ENCODE measurements around the gene PLA2G4E. TPM values are rescaled to one million over a fixed set of nuclear protein-coding genes. Genes with fewer than 3 reads are reported as not detected.

The PLA2G4E gene
- total RNA-seq, 1 donor from 2014 or later, result not detected

DNA sequence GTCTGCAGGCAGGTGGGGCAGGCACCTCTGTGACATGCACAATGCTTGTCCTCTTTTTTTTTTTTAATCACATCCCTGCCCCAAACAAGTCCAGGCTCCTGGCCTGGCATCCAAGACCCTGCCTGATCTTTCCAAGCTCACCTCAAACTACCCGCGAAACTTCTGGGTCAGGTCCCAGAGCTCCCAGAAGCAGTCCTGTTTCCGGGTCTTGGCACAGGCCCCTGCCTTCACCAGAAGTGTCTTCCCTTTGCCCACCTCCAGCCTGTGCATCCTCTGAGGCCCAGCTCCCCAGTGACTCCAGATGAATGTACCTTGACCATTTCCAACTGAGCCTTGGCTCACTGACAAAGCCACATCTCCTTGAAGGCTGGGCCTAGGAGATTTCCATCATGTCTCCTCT is 23.0 kb downstream of the PLA2G4E start:
- intact Hi-C loops (cut with DNase I), result no loop called here
- no peak for ATAC-seq
- no peak for DNase-seq (ENCODE audit: low spot score)

- intact Hi-C loops (cut with DNase I), result no loop called here
Observed at GRCh38 chr15:41996921-41997592, 23.8 kb downstream of the PLA2G4E start.

GRCh38 chr15:41996376-41996775 is 24.5 kb downstream of the PLA2G4E start:
- no peak for DNase-seq (ENCODE audit: low spot score)
- no peak for ATAC-seq

More at GRCh38 chr15:41996921-41997592, 23.8 kb downstream of the PLA2G4E start:
- ATAC-seq (no peak), DNase-seq (ENCODE audit: low spot score) (no peak)

GRCh38 chr15:41995476-41995855 is 25.4 kb downstream of the PLA2G4E start:
- no peak for ATAC-seq
- DNase-seq (ENCODE audit: low spot score), result no peak
- intact Hi-C loops (cut with DNase I), result no loop called here

More at GRCh38 chr15:41996376-41996775, 24.5 kb downstream of the PLA2G4E start:
- intact Hi-C loops (cut with DNase I), result no loop called here

DNA sequence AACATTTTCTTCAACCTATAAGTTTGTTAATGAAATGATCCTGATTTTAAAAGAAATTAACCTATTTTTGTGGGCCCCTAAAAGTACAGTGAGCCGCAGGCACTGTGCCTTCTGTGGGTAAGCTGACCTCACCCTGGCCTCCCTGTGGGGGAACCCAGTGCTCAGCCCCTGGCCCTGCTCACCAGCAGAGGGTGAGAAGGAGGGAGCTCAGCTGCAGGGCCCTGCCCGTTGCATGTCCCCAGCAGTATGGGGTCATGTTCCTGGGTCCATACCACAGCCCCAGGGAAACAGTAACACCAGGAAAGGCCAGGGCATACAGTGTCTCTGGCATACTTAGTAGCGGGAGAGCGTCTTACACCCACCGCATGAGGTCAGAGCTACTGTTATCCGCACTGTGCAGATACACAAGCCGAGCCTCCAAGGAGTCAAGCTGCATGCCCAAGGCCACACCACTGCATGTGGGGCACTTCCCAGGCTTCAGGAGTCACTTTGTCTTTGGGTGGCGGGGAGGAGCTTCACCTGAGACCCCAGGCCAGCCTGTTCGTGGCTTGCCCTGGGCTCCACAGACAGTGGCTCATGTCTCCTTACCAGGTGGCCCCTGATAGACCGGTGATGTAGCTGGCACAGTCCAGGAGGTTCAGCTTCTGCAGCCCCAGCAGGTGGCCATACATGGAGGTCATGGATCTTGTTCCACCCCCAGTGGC is 25.9 kb downstream of the PLA2G4E start:
- intact Hi-C loops (cut with DNase I), result no loop called here
- DNase-seq (ENCODE audit: low spot score) (no peak), ATAC-seq (no peak)

DNA sequence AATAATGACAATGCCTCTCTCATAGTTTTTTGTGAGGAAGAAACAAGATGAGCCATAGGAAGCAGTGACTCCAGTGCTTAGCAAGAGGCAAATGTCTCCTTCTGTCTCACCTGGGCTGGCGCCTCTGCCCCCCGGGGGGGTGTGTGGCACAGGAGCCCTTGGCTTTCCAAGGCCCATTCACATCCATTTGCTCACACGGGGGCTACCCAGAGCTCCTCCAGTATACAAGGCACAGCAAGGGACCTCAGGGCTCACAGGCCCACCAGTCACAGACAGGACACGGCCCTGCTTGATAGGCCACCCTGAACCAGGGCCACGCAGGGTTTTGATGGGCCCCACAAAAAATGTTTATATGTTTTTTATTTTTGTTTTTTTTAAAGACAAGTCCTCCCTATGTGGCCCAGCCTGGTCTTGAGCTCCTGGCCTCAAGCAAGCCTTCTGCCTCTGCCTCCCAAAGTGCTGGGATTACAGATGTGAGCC is 26.6 kb downstream of the PLA2G4E start:
- no peak for DNase-seq (ENCODE audit: low spot score)
- ATAC-seq, result no peak

DNA sequence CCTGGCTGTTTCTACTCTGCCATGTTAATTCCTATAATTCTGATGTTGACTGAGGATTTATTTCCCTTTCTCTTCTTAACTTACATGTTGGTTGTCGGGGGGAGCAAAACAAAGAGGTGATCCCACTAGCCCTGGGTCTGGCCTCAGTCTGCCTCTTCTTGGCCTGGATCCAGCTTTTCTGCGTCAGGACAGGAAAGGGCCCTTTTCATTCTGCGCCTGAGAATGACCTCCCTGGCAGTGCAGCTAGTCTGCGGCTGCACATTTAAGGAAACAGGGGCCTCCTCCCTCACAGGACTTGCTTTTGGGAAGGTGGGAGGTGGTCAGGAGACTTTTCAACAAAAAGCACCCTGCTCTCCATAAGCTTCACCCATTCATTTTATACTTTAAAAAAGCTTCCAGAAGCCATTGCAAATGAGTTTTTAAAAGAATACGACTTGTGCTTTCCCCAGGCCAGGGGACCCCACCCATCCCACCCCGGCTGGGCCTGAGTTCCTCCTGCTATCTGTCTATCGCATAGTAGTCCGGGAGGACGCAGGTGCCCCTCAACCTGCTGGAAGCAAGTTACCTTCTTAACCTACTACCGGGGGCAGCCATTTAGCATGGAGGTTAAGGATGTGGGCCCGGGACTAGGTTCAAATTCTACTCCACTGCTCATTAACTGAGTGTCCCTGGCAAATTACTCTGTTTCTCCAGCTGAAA is 27.2 kb downstream of the PLA2G4E start:
- intact Hi-C loops (cut with DNase I), result no loop called here
- ATAC-seq (no peak), DNase-seq (ENCODE audit: low spot score) (no peak)

More for the DNA sequence above, 26.6 kb downstream of the PLA2G4E start:
- intact Hi-C loops (cut with DNase I), result no loop called here

DNA sequence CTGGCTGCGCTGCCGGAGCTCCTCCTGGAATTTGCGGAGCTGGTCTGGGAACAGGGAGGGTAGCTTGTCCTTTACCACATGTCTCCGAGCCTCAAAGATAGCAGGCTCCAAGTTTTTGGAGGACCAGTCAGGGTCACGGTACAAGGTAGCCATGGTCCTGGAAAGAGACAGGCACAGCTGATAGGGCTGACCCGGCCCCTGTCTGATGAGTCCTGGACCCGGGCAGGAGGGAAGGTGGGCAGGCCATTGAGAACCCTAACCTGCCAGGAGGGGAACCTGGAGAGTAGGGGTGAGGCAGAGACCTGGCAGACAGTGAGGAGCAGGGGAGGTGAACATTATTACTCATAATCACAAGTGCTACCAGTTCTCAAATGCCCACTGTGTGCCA is 28.0 kb downstream of the PLA2G4E start:
- intact Hi-C loops (cut with DNase I), result no loop called here
- no peak for ATAC-seq
- no peak for DNase-seq (ENCODE audit: low spot score)

DNA sequence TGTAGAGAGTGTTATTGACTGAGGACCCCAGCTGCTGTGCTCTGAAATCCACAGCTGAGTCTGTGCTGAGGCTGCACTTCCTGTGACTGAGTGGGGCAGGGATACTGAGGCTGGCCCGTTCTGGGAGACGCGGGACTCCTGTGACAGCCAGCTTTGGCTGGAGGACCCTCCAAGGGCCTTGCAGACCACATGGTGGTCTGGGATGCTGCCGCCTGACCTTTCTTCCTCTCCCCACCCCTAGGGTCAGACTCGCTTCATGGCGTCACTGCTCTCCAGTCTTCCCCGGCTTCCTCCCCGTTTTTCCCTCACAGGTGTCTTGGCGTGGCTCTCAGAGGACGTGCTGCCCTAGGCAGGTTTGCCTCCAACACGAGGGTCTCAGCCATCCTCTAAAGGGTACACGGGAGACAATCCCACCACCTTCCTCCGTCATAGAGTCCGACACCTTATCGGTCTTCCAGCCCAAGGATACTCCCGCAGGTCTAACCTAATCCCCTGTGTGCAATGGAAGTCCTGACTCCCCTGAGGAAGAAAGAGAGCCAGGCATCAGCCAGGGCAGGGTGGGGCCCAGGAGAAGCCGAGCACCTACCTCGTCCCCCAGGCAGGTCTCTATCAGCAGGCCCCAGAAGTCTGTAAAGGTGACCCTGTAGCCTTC is 28.6 kb downstream of the PLA2G4E start:
- no peak for ATAC-seq
- DNase-seq (ENCODE audit: low spot score), result no peak
- intact Hi-C loops (cut with DNase I), result no loop called here

DNA sequence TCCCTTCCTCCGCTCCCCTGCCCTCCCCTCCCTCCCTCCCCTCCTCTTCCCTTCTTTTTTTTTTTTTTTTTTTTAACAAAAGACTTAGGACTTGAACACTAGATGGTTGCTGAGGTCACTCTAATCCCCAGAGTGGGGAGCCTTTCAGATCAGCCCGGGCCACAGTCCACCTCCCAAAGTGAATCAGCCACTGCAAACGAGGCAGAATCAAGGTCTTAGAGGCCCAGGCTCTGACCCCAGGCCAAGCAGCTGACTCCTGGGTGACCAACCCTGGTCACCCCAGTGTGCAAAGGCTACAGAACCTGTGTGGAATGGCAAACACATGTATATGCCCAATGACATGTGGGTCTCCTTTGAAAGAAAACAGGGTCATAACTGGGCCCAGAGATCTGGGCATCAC is 30.2 kb downstream of the PLA2G4E start:
- DNase-seq (ENCODE audit: low spot score), result no peak
- no peak for ATAC-seq
- intact Hi-C loops (cut with DNase I), result loop anchor here (2.0 kb wide), 1 partner anchor 68 kb away; no protein-coding TSS in a partner anchor

- DNase-seq (ENCODE audit: low spot score), result no peak
- intact Hi-C loops (cut with DNase I), result loop anchor here (2.0 kb wide), 1 partner anchor 69 kb away; no protein-coding TSS in a partner anchor
- no peak for ATAC-seq
Observed at GRCh38 chr15:41990243-41990605, 30.6 kb downstream of the PLA2G4E start.

- intact Hi-C loops (cut with DNase I), result loop anchor here (2.0 to 10.0 kb wide), 2 partner anchors 69 to 95 kb away; no protein-coding TSS in a partner anchor
- ATAC-seq (peak; percentile 89), DNase-seq (ENCODE audit: low spot score) (peak; percentile 93)
Observed at GRCh38 chr15:41989573-41990242, 31.1 kb downstream of the PLA2G4E start.

- intact Hi-C loops (cut with DNase I), result loop anchor here (10.0 kb wide), 1 partner anchor 96 kb away; no protein-coding TSS in a partner anchor
- ATAC-seq (peak; percentile 7), DNase-seq (ENCODE audit: low spot score) (no peak)
Observed at GRCh38 chr15:41988896-41989572, 31.8 kb downstream of the PLA2G4E start.

DNA sequence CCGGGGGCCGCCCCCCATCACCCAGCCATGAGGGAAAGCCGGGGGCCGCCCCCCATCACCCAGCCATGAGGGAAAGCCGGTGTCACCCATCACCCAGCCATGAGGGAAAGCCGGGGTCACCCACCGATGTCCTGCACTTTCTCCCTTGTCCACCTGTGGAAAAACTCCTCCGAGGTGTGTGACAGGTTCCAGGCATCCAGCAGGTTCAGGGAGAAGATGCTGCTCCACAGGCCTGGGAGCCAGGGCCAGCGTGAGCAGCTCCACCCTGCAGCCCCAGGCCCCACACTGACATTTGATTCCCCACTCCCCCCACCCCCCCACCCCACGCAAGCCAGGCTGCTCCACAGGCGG is 32.9 kb downstream of the PLA2G4E start:
- no peak for DNase-seq (ENCODE audit: low spot score)
- intact Hi-C loops (cut with DNase I), result loop anchor here (10.0 kb wide), 1 partner anchor 97 kb away; no protein-coding TSS in a partner anchor
- ATAC-seq, result no peak

DNA sequence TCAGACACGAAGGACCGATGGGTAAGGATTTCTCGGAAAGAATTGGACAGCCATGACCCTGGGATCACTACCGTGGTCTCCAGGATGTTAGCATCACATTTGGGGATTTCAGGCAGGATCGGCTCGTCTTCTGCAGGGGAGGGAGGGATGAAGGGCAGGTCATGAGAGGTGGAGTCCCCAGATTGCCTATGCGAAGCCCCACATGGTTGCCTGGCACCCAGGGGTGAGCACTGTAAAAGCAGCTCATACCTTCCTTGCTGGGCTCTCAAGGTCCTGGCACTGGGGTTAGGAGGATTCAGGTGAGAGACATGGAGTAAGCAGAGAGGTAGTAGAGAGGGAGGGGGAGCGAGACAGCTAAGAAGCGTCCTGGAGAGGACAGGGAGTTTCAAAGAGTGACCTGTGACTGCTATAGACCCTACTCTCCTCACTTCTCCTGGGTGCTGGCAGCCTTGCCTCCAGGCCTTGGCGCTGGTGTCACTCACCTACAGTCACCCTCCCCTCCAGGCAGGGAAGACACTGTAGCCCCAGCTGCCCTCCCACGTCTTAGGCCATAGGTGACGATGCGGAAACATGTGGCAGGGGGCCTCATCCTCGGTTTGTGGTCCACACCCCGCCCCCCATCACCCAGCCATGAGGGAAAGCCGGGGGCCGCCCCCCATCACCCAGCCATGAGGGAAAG is 33.5 kb downstream of the PLA2G4E start:
- ATAC-seq (no peak), DNase-seq (ENCODE audit: low spot score) (no peak)
- intact Hi-C loops (cut with DNase I), result loop anchor here (10.0 kb wide), 1 partner anchor 97 kb away; no protein-coding TSS in a partner anchor

GRCh38 chr15:41985236-41986160 is 35.3 kb downstream of the PLA2G4E start:
- no peak for ATAC-seq
- intact Hi-C loops (cut with DNase I), result loop anchor here (10.0 kb wide), 1 partner anchor 99 kb away; no protein-coding TSS in a partner anchor
- DNase-seq (ENCODE audit: low spot score), result peak; percentile 49
